ENCODE results near the gene GBA2. TPM values are rescaled to one million over a fixed set of nuclear protein-coding genes. Genes with fewer than 3 reads are reported as not detected.

The GBA2 gene
- total RNA-seq, 2 experiments from 2014 or later: 42.8 to 44.1 TPM

GRCh38 chr9:35781066-35781465, 32.0 kb upstream of the GBA2 start:
- CTCF ChIA-PET: interaction anchor here (0.6 kb wide), 1 partner anchor 18 kb away, joined by 3 read pairs; no protein-coding TSS in a partner anchor
- Mint-ChIP-seq H3K4me3 (no peak overlapping the region), H3K27ac (no peak overlapping the region), H3K4me1 (no peaks in the 10 kb centered on the region), H3K9me3 (no peaks in the 10 kb centered on the region), H3K27me3 (no peaks in the 10 kb centered on the region), H3K36me3 (ENCODE audit: low read depth) (peaks cover 12% of the 10 kb centered on the region)
- DNase-seq: no peak
- POLR2A ChIA-PET: no interaction called here

- H3K36me3 Mint-ChIP-seq (ENCODE audit: low read depth): peaks cover 6% of the 10 kb centered on the region
- peaks cover 3% of the 10 kb centered on the region for H3K4me1 Mint-ChIP-seq
- ChIA-PET CTCF (interaction anchor here (1.4 to 1.6 kb wide), 3 partner anchors 12 to 29 kb away, joined by 3 to 6 read pairs (median 3); no protein-coding TSS in a partner anchor), POLR2A (no interaction called here)
- no peak overlapping the region for H3K4me3 Mint-ChIP-seq
- H3K9me3 Mint-ChIP-seq: no peaks in the 10 kb centered on the region
- no peak for DNase-seq
- H3K27me3 Mint-ChIP-seq: no peaks in the 10 kb centered on the region
- H3K27ac Mint-ChIP-seq: no peak overlapping the region
These were observed 29.5 kb upstream of the GBA2 start for GRCh38 chr9:35778496-35778895.

- no peak for DNase-seq
- ChIA-PET POLR2A (no interaction called here), CTCF (interaction anchor here (1.3 to 1.6 kb wide), 3 partner anchors 10 to 223 kb away, joined by 3 to 5 read pairs (median 5); no protein-coding TSS in a partner anchor)
- no peak overlapping the region for H3K4me3 Mint-ChIP-seq
- H3K9me3 Mint-ChIP-seq: no peaks in the 10 kb centered on the region
- H3K27me3 Mint-ChIP-seq: no peaks in the 10 kb centered on the region
- H3K27ac Mint-ChIP-seq: no peak overlapping the region
- H3K4me1 Mint-ChIP-seq: peaks cover 3% of the 10 kb centered on the region
- H3K36me3 Mint-ChIP-seq (ENCODE audit: low read depth): peaks cover 2% of the 10 kb centered on the region
These were observed 27.0 kb upstream of the GBA2 start for GRCh38 chr9:35776018-35776417.

- peaks cover 2% of the 10 kb centered on the region for H3K36me3 Mint-ChIP-seq (ENCODE audit: low read depth)
- DNase-seq: no peak
- H3K4me1 Mint-ChIP-seq: peaks cover 3% of the 10 kb centered on the region
- H3K4me3 Mint-ChIP-seq: no peak overlapping the region
- CTCF ChIA-PET: interaction anchor here (1.3 to 1.6 kb wide), 3 partner anchors 11 to 222 kb away, joined by 3 to 5 read pairs (median 5); no protein-coding TSS in a partner anchor
- no peaks in the 10 kb centered on the region for H3K9me3 Mint-ChIP-seq
- H3K27ac Mint-ChIP-seq: no peak overlapping the region
- H3K27me3 Mint-ChIP-seq: no peaks in the 10 kb centered on the region
- POLR2A ChIA-PET: no interaction called here
These were observed 26.0 kb upstream of the GBA2 start for GRCh38 chr9:35774907-35775635.

- peaks cover 3% of the 10 kb centered on the region for H3K4me1 Mint-ChIP-seq
- POLR2A ChIA-PET: no interaction called here
- H3K9me3 Mint-ChIP-seq: no peaks in the 10 kb centered on the region
- H3K36me3 Mint-ChIP-seq (ENCODE audit: low read depth): no peaks in the 10 kb centered on the region
- H3K27me3 Mint-ChIP-seq: no peaks in the 10 kb centered on the region
- no peak overlapping the region for H3K4me3 Mint-ChIP-seq
- DNase-seq: no peak
- H3K27ac Mint-ChIP-seq: no peak overlapping the region
- CTCF ChIA-PET: interaction anchor here (1.5 to 3.4 kb wide), 4 partner anchors 10 to 55 kb away, joined by 4 to 10 read pairs (median 5); no protein-coding TSS in a partner anchor
These were observed 22.9 kb upstream of the GBA2 start for GRCh38 chr9:35771943-35772342.

- H3K27ac Mint-ChIP-seq: no peak overlapping the region
- peaks cover 3% of the 10 kb centered on the region for H3K4me1 Mint-ChIP-seq
- no peak overlapping the region for H3K4me3 Mint-ChIP-seq
- H3K9me3 Mint-ChIP-seq: no peaks in the 10 kb centered on the region
- no peak for DNase-seq
- CTCF ChIA-PET: interaction anchor here (0.8 to 3.4 kb wide), 5 partner anchors 10 to 54 kb away, joined by 3 to 10 read pairs (median 5); partner anchors contain the start of genes GBA2 and RGP1
- H3K27me3 Mint-ChIP-seq: no peaks in the 10 kb centered on the region
- POLR2A ChIA-PET: no interaction called here
- no peaks in the 10 kb centered on the region for H3K36me3 Mint-ChIP-seq (ENCODE audit: low read depth)
These were observed 22.5 kb upstream of the GBA2 start for GRCh38 chr9:35771534-35771933.

- no peak overlapping the region for H3K27ac Mint-ChIP-seq
- no peaks in the 10 kb centered on the region for H3K27me3 Mint-ChIP-seq
- ChIA-PET CTCF (interaction anchor here (0.7 to 3.4 kb wide), 7 partner anchors 10 to 111 kb away, joined by 3 to 10 read pairs (median 4); partner anchors contain the start of genes GBA2 and RGP1), POLR2A (no interaction called here)
- no peak overlapping the region for H3K4me3 Mint-ChIP-seq
- no peaks in the 10 kb centered on the region for H3K36me3 Mint-ChIP-seq (ENCODE audit: low read depth)
- peaks cover 6% of the 10 kb centered on the region for H3K4me1 Mint-ChIP-seq
- H3K9me3 Mint-ChIP-seq: no peaks in the 10 kb centered on the region
- no peak for DNase-seq
These were observed 22.0 kb upstream of the GBA2 start for GRCh38 chr9:35771075-35771433.

- CTCF ChIA-PET: interaction anchor here (0.6 to 1.9 kb wide), 3 partner anchors 11 to 640 kb away, joined by 3 to 4 read pairs (median 3); no protein-coding TSS in a partner anchor
- Mint-ChIP-seq H3K4me3 (no peak overlapping the region), H3K36me3 (ENCODE audit: low read depth) (no peaks in the 10 kb centered on the region), H3K27ac (no peak overlapping the region), H3K9me3 (no peaks in the 10 kb centered on the region), H3K4me1 (peaks cover 3% of the 10 kb centered on the region), H3K27me3 (no peaks in the 10 kb centered on the region)
- POLR2A ChIA-PET: interaction anchor here (0.6 kb wide), 1 partner anchor 474 kb away, joined by 3 read pairs; no protein-coding TSS in a partner anchor
- no peak for DNase-seq
These were observed 20.7 kb upstream of the GBA2 start for GRCh38 chr9:35769763-35770162.

GRCh38 chr9:35767458-35767857, 18.4 kb upstream of the GBA2 start:
- no peak for DNase-seq
- H3K4me1 Mint-ChIP-seq: peaks cover 3% of the 10 kb centered on the region
- ChIA-PET POLR2A (no interaction called here), CTCF (interaction anchor here (0.6 to 1.2 kb wide), 4 partner anchors 11 to 668 kb away, joined by 3 to 6 read pairs (median 4); no protein-coding TSS in a partner anchor)
- H3K9me3 Mint-ChIP-seq: no peaks in the 10 kb centered on the region
- no peaks in the 10 kb centered on the region for H3K36me3 Mint-ChIP-seq (ENCODE audit: low read depth)
- no peaks in the 10 kb centered on the region for H3K27me3 Mint-ChIP-seq
- no peak overlapping the region for H3K4me3 Mint-ChIP-seq
- H3K27ac Mint-ChIP-seq: no peak overlapping the region

- no peak overlapping the region for H3K4me3 Mint-ChIP-seq
- no peak for DNase-seq
- H3K27me3 Mint-ChIP-seq: no peaks in the 10 kb centered on the region
- no peaks in the 10 kb centered on the region for H3K9me3 Mint-ChIP-seq
- ChIA-PET CTCF (interaction anchor here (1.2 kb wide), 1 partner anchor 10 kb away, joined by 3 read pairs; no protein-coding TSS in a partner anchor), POLR2A (no interaction called here)
- H3K27ac Mint-ChIP-seq: no peak overlapping the region
- peaks cover 3% of the 10 kb centered on the region for H3K4me1 Mint-ChIP-seq
- peaks cover under 1% of the 10 kb centered on the region for H3K36me3 Mint-ChIP-seq (ENCODE audit: low read depth)
These were observed 18.0 kb upstream of the GBA2 start for GRCh38 chr9:35766997-35767396.

- H3K27ac Mint-ChIP-seq: no peak overlapping the region
- no peaks in the 10 kb centered on the region for H3K27me3 Mint-ChIP-seq
- no peaks in the 10 kb centered on the region for H3K9me3 Mint-ChIP-seq
These were observed 14.8 kb upstream of the GBA2 start for GRCh38 chr9:35763803-35764202.

GRCh38 chr9:35763181-35763580, 14.2 kb upstream of the GBA2 start:
- ChIA-PET CTCF (interaction anchor here (0.5 to 0.6 kb wide), 2 partner anchors 18 to 1030 kb away, joined by 3 read pairs; no protein-coding TSS in a partner anchor), POLR2A (no interaction called here)
- H3K27me3 Mint-ChIP-seq: no peaks in the 10 kb centered on the region
- no peak overlapping the region for H3K27ac Mint-ChIP-seq
- no peak for DNase-seq
- peaks cover 10% of the 10 kb centered on the region for H3K36me3 Mint-ChIP-seq (ENCODE audit: low read depth)
- H3K4me3 Mint-ChIP-seq: no peak overlapping the region
- no peaks in the 10 kb centered on the region for H3K9me3 Mint-ChIP-seq
- H3K4me1 Mint-ChIP-seq: peaks cover 25% of the 10 kb centered on the region

More at GRCh38 chr9:35763803-35764202, 14.8 kb upstream of the GBA2 start:
- CTCF ChIA-PET: no interaction called here
- Mint-ChIP-seq H3K4me1 (peaks cover 18% of the 10 kb centered on the region), H3K36me3 (ENCODE audit: low read depth) (peaks cover 10% of the 10 kb centered on the region), H3K4me3 (no peak overlapping the region)
- no peak for DNase-seq
- POLR2A ChIA-PET: no interaction called here

- Mint-ChIP-seq H3K36me3 (ENCODE audit: low read depth) (peaks cover 10% of the 10 kb centered on the region), H3K27me3 (no peaks in the 10 kb centered on the region), H3K9me3 (no peaks in the 10 kb centered on the region), H3K4me1 (peaks cover 40% of the 10 kb centered on the region), H3K27ac (no peak overlapping the region), H3K4me3 (no peak overlapping the region)
- no peak for DNase-seq
- ChIA-PET POLR2A (no interaction called here), CTCF (interaction anchor here (1.2 to 2.5 kb wide), 3 partner anchors 13 to 52 kb away, joined by 3 to 7 read pairs (median 3); partner anchors contain the start of gene SPAG8)
These were observed 11.6 kb upstream of the GBA2 start for GRCh38 chr9:35760651-35761050.
